K562 (cell line): ENCODE measurements around the gene ULBP1. TPM values are rescaled to one million over a fixed set of nuclear protein-coding genes. Genes with fewer than 3 reads are reported as not detected.

Experiments used
- ATAC-seq: fragments of 200-7000 bp; cut with Tn5 transposase; 3 replicates; pipeline ENCODE4 v1.9.1; 2020; ENCODE audit warnings: moderate library complexity
- BruUV-seq: library from RNA; stranded (reverse); fragments of 400-500 nt; replicated peaks from 2 replicates; lab custom pipeline; 2021; lab: Mats Ljungman, UMichigan
- CTCF ChIA-PET: fragments of 300-600 bp; formaldehyde crosslinking; extraction: SDS; loops from one replicate; lab custom pipeline; 2021; ENCODE audit warnings: low intra/inter-chr PET ratio; lab: Yijun Ruan, JAX
- POLR2A ChIA-PET: fragments of 300-600, 350-650 bp; sonication (Branson Sonifier 250); formaldehyde crosslinking; extraction: SDS; loops from one replicate; lab custom pipeline; 2021; ENCODE audit warnings: antibody characterized with exemption, inconsistent platforms; lab: Yijun Ruan, JAX
- DNase-seq, 4 experiments: peaks; one replicate each; pipeline versions ENCODE4 v3.0.0 to v3.0.0-alpha.2; 2011 to 2018; ENCODE audit warnings: low spot score in 3 of 4, mixed read lengths in 3 of 4; ENCODE audit errors: extremely low read depth in 1 of 4
- FAIRE-seq: peaks from 2 replicates; lab custom pipeline; 2011; peaks lifted over from hg19 to GRCh38; lab: Jason Lieb, UNC
- H2AFZ ChIP-seq: 2 replicates; pipeline ENCODE4 v1.6.0; 2011; ENCODE audit warnings: low read depth, low read length, control low read depth, inconsistent platforms
- H3K27ac ChIP-seq: fragments of 200-600 bp; 3 replicates; pipeline ENCODE4 v1.8.0; 2011; ENCODE audit warnings: low read depth, mild to moderate bottlenecking, control low read depth, inconsistent platforms, low read length, moderate library complexity, mixed read lengths; ENCODE audit errors: extremely low read depth
- H3K27me3 ChIP-seq, 2 experiments: fragments of 300-600 bp in 1 of 2; 2 replicates in 1 of 2; 3 replicates in 1 of 2; pipeline versions ENCODE4 v1.6.0 to v1.8.0; 2011; ENCODE audit warnings: inconsistent platforms in 2 of 2, low read length in 2 of 2, mild to moderate bottlenecking in 1 of 2, mixed read lengths in 1 of 2, moderate library complexity in 1 of 2; ENCODE audit not compliant: control insufficient read depth in 2 of 2, insufficient read depth in 2 of 2
- H3K36me3 ChIP-seq: fragments of 300-600 bp; 3 replicates; pipeline ENCODE4 v1.8.0; 2011; ENCODE audit warnings: mild to moderate bottlenecking, low read length, inconsistent platforms; ENCODE audit not compliant: control insufficient read depth, insufficient read depth
- H3K4me1 ChIP-seq, 2 experiments: fragments of 200-600 bp in 1 of 2; replicated peaks in 1 of 2; 2 replicates in 1 of 2; 3 replicates in 1 of 2; pipeline versions ENCODE4 v1.5.1 to v1.8.0; 2011; ENCODE audit warnings: inconsistent platforms in 2 of 2, low read length in 2 of 2, mild to moderate bottlenecking in 1 of 2, mixed read lengths in 1 of 2, moderate library complexity in 1 of 2; ENCODE audit not compliant: control insufficient read depth in 2 of 2, insufficient read depth in 2 of 2
- H3K4me2 ChIP-seq: 2 replicates; pipeline ENCODE4 v1.6.1; 2011; ENCODE audit warnings: low read length, control low read depth, inconsistent platforms, mixed read lengths; ENCODE audit not compliant: insufficient read depth
- H3K4me3 ChIP-seq: fragments of 200-600 bp; sonication (generic), shearing (Covaris generic); 2 replicates; pipeline ENCODE4 v1.5.1; 2016; ENCODE audit warnings: control low read depth, inconsistent platforms
- H3K79me2 ChIP-seq: fragments of 200-600 bp; 3 replicates; pipeline ENCODE4 v1.8.0; 2011; ENCODE audit warnings: low read length, inconsistent platforms; ENCODE audit not compliant: control insufficient read depth, insufficient read depth
- H3K9ac ChIP-seq, 2 experiments: 2 replicates each; pipeline versions ENCODE4 v1.6.0 to v1.6.1; 2011; ENCODE audit warnings: low read depth in 2 of 2, low read length in 2 of 2, control low read depth in 1 of 2, inconsistent platforms in 1 of 2, mild to moderate bottlenecking in 1 of 2, mixed read lengths in 1 of 2; ENCODE audit not compliant: insufficient read depth in 1 of 2
- H3K9me1 ChIP-seq: one replicate; pipeline ENCODE4 v1.6.0; 2011; ENCODE audit warnings: inconsistent platforms, mild to moderate bottlenecking, low read length, moderate library complexity; ENCODE audit not compliant: control insufficient read depth, insufficient read depth
- H3K9me3 ChIP-seq: replicated peaks from 2 replicates; pipeline ENCODE4 v1.5.1; 2011; ENCODE audit warnings: low read depth, low read length, inconsistent platforms; ENCODE audit not compliant: control insufficient read depth, insufficient read depth
- H4K20me1 ChIP-seq: replicated peaks from 2 replicates; pipeline ENCODE4 v1.6.1; 2011; ENCODE audit warnings: low read length, inconsistent platforms, mixed read lengths; ENCODE audit not compliant: control insufficient read depth, insufficient read depth
- CEBPB ChIP-seq: fragments of 450-650 bp; IDR thresholded peaks from 2 replicates; pipeline ENCODE4 v1.6.1; 2016; ENCODE audit warnings: missing genetic modification characterization, missing compliant biosample characterization
- ELF4 ChIP-seq: fragments of 450-650 bp; formaldehyde crosslinking; IDR thresholded peaks from 2 replicates; pipeline ENCODE4 v1.4.0; 2022; ENCODE audit warnings: missing genetic modification characterization
- ETV6 ChIP-seq, 3 experiments: fragments of 150-350 bp in 1 of 3; sonication (generic) in 1 of 3; formaldehyde crosslinking in 1 of 3; IDR thresholded peaks; 2 replicates each; pipeline versions ENCODE4 v1.6.1 to v1.8.0; 2014 to 2022; ENCODE audit warnings: borderline replicate concordance in 2 of 3, low read depth in 2 of 3, antibody characterized with exemption in 1 of 3, low read length in 1 of 3, mild to moderate bottlenecking in 1 of 3, missing genetic modification reagents in 1 of 3
- GTF2A2 ChIP-seq: IDR thresholded peaks from 2 replicates; pipeline ENCODE4 v1.6.1; 2016; ENCODE audit warnings: mild to moderate bottlenecking, missing genetic modification characterization, missing compliant biosample characterization
- HDAC2 ChIP-seq: fragments of 450-650 bp; IDR thresholded peaks from 2 replicates; pipeline ENCODE4 v1.6.1; 2016; ENCODE audit warnings: mild to moderate bottlenecking
- HMGN3 ChIP-seq: IDR thresholded peaks from 2 replicates; pipeline ENCODE4 v1.6.1; 2011; ENCODE audit warnings: borderline replicate concordance, low read depth, mild to moderate bottlenecking, mixed read lengths, low read length; ENCODE audit not compliant: insufficient read length; ENCODE audit errors: extremely low read depth
- NFIC ChIP-seq: fragments of 450-650 bp; IDR thresholded peaks from 2 replicates; pipeline ENCODE4 v1.6.1; 2017; ENCODE audit warnings: mild to moderate bottlenecking, inconsistent platforms
- RAD21 ChIP-seq, 2 experiments: fragments of 250-450 bp in 1 of 2; fragments of 450-650 bp in 1 of 2; sonication (Bioruptor Pico) in 1 of 2; formaldehyde crosslinking in 1 of 2; IDR thresholded peaks in 1 of 2; conservative IDR thresholded peaks in 1 of 2; 2 replicates each; pipeline versions ENCODE4 v1.4.0 to v1.8.0; 2020 to 2022; ENCODE audit warnings: mild to moderate bottlenecking in 2 of 2, moderate library complexity in 1 of 2
- SMC3 ChIP-seq: conservative IDR thresholded peaks from 2 replicates; pipeline ENCODE4 v1.6.1; 2011; ENCODE audit warnings: low read depth, low read length, improper control_type of control experiment; ENCODE audit not compliant: insufficient read depth
- ZBTB7A ChIP-seq: IDR thresholded peaks from 2 replicates; pipeline ENCODE4 v1.6.1; 2011; ENCODE audit warnings: low read depth, mild to moderate bottlenecking, low read length, moderate library complexity, borderline replicate concordance; ENCODE audit not compliant: control insufficient read depth
- ZFP1 ChIP-seq: fragments of 450-650 bp; formaldehyde crosslinking; IDR thresholded peaks from 2 replicates; pipeline ENCODE4 v1.4.0; 2020; ENCODE audit warnings: mild to moderate bottlenecking, mixed read lengths
- ZNF165 ChIP-seq: fragments of 250-450 bp; sonication (Bioruptor Pico); IDR thresholded peaks from 2 replicates; pipeline ENCODE4 v1.4.0; 2020; ENCODE audit warnings: borderline replicate concordance
- WGBS: fragments of 100-300 bp; shearing (Covaris generic); methylation state at CpG from one replicate; pipeline ENCODE4 v1.1.6; 2016; ENCODE audit warnings: low coverage, mixed read lengths; ENCODE audit not compliant: insufficient coverage; ENCODE audit errors: missing lambda C conversion rate; 5-methylcytosine and 5-hydroxymethylcytosine counted together
- in situ Hi-C: fragments of 300-500 bp; cut with MboI; formaldehyde crosslinking; loops from 4 replicates; pipeline ENCODE4 v1.15.0; 2018; ENCODE audit warnings: inconsistent platforms, mixed read lengths
- intact Hi-C: fragments of 100-400 bp; cut with micrococcal nuclease; formaldehyde crosslinking; loops from 2 replicates; pipeline ENCODE4 v1.14.2; 2022
- polyA plus RNA-seq, 8 experiments: library from polyadenylated mRNA; depleted of rRNA in 4 of 8; stranded (reverse) in 5 of 8; unstranded in 3 of 8; fragments of >200 nt; fragmentation: Nextera tagmentation in 2 of 8; fragmentation: Illumina TruSeq in 1 of 8; extraction: Ambion mirVana in 2 of 8; extraction: Trizol in 1 of 8; gene quantifications; 2 replicates each; pipeline versions ENCODE4 v1.2.1 to v1.2.3, GENCODE V29; 2011 to 2014; ENCODE audit warnings: inconsistent platforms in 1 of 8, missing spikeins in 1 of 8
- total RNA-seq, 7 experiments: library from RNA; depleted of rRNA in 6 of 7; stranded (reverse); fragments of >200 nt in 6 of 7; fragmentation: Illumina TruSeq in 2 of 7; extraction: Trizol in 2 of 7; gene quantifications; 2 replicates each; pipeline versions ENCODE4 v1.2.1 to v1.2.3, GENCODE V29; 2011 to 2021; ENCODE audit warnings: low replicate concordance in 1 of 7
- TF ChIP-seq, protein P1 (sequence below), 3 experiments: IDR thresholded peaks in 2 of 3; conservative IDR thresholded peaks in 1 of 3; 2 replicates each; pipeline ENCODE4 v1.5.1; 2011 to 2012; ENCODE audit warnings: low read length in 3 of 3, mild to moderate bottlenecking in 3 of 3, control low read depth in 2 of 3, improper control_type of control experiment in 1 of 3, inconsistent platforms in 1 of 3, low read depth in 1 of 3, mixed read lengths in 1 of 3, moderate library complexity in 1 of 3; ENCODE audit not compliant: insufficient read depth in 2 of 3

The ULBP1 gene
- total and polyA plus RNA-seq, 9 of the 15 experiments (the other 6 are each of a cell fraction or from before 2014, with no cell fraction given), result 0.33 to 6.0 (median 2.5) TPM

DNA sequence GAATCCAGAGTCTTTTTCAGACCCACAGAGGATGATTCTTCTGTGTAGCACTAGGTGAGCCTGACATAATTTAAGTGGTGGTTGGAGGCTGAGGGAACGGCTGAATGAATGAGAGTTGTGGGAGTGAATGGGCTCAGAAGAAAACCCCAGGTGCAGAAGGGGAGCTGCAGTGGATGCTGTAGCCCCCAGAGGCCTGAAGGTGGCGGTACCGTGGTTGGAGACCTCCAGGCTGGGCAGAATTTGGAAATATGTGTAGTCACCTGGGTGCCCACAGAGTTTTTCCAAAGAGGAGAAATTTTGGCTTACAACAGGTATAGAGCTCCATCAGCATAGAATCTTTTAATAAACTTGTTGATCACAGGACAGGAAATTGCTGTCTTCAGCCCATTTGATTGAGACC, 34.3 kb upstream of the ULBP1 start:
- Histone ChIP-seq H2AFZ (no peak overlapping the region), H3K9ac (no peak overlapping the region), H3K36me3 (no peaks in the 10 kb centered on the region), H3K4me2 (no peak overlapping the region), H3K9me1 (no peaks in the 10 kb centered on the region), H3K79me2 (no peaks in the 10 kb centered on the region), H3K27me3 (peaks cover 20 to 35% of the 10 kb centered on the region in 2 experiments), H4K20me1 (no peaks in the 10 kb centered on the region), H3K27ac (no peak overlapping the region), H3K4me3 (no peak overlapping the region), H3K4me1 (peaks cover 0 to 10% of the 10 kb centered on the region in 2 experiments; a peak in 3 of 5 replicates), H3K9me3 (no peaks in the 10 kb centered on the region)
- DNase-seq (peak in 1 of 4 experiments; percentile 34), ATAC-seq (peak; percentile 23; the same call in 1 of the 3 replicates), FAIRE-seq (no peak)
- CTCF ChIA-PET, result interaction anchor here (1.1 to 1.4 kb wide), 3 partner anchors 88 to 886 kb away, joined by 3 to 4 read pairs (median 3); no protein-coding TSS in a partner anchor
- in situ Hi-C loops, result loop anchor here (10.0 kb wide), 1 partner anchor 205 kb away; no protein-coding TSS in a partner anchor
- intact Hi-C loops, result loop anchor here (5.0 kb wide), 3 partner anchors 207 to 902 kb away; partner anchors contain the start of gene GINM1
- POLR2A ChIA-PET, result interaction anchor here (0.6 kb wide), 1 partner anchor 340 kb away, joined by 3 read pairs; no protein-coding TSS in a partner anchor
- BruUV-seq, result no TSS peak
- TF ChIP-seq RAD21 (CRISPR knock-in tag; conservative IDR thresholded peaks at IDR 0.05 in 1 of 2, IDR thresholded peaks at IDR 0.05 in 1 of 2) (peak in 1 of 2 experiments; percentile 43; a peak in 2 of 4 replicates), HDAC2 (no peak), ZNF165 (no peak), ETV6 (IDR thresholded peaks at IDR 0.05; ENCODE audit: borderline replicate concordance in 1 of 2, low read depth in 2 of 2, low read length in 1 of 2) (no peak), ETV6 (CRISPR knock-in tag; IDR thresholded peaks at IDR 0.05; ENCODE audit: borderline replicate concordance) (no peak), ZBTB7A (no peak), SMC3 (0 out of 2 replicates have a peak, but pooled peaks have one; percentile 25), ZFP1 (CRISPR knock-in tag) (no peak), GTF2A2 (no peak), HMGN3 (no peak), CEBPB (tag) (no peak), ELF4 (CRISPR knock-in tag) (no peak), NFIC (no peak)
- TF ChIP-seq, protein P1, sequence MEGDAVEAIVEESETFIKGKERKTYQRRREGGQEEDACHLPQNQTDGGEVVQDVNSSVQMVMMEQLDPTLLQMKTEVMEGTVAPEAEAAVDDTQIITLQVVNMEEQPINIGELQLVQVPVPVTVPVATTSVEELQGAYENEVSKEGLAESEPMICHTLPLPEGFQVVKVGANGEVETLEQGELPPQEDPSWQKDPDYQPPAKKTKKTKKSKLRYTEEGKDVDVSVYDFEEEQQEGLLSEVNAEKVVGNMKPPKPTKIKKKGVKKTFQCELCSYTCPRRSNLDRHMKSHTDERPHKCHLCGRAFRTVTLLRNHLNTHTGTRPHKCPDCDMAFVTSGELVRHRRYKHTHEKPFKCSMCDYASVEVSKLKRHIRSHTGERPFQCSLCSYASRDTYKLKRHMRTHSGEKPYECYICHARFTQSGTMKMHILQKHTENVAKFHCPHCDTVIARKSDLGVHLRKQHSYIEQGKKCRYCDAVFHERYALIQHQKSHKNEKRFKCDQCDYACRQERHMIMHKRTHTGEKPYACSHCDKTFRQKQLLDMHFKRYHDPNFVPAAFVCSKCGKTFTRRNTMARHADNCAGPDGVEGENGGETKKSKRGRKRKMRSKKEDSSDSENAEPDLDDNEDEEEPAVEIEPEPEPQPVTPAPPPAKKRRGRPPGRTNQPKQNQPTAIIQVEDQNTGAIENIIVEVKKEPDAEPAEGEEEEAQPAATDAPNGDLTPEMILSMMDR (IDR thresholded peaks at IDR 0.05 in 2 of 3, conservative IDR thresholded peaks at IDR 0.05 in 1 of 3; ENCODE audit: insufficient read depth in 2 of 3, low read depth in 1 of 3, low read length in 3 of 3), result peak; percentile 55 to 73 (median 71)
- 4% methylated on average over 3 of the region's 3 CpGs for whole genome bisulfite sequencing
